HL-60 (cell line): Measurements from ENCODE around the gene ACSS3.

Source experiments
- CTCF ChIP-seq: IDR thresholded peaks from one replicate; pipeline ENCODE4 v1.5.1; 2011; ENCODE audit warnings: low read length, control low read depth, inconsistent platforms; ENCODE audit not compliant: insufficient read depth
- GABPA ChIP-seq: IDR thresholded peaks from 2 replicates; pipeline ENCODE4 v1.6.1; 2012; ENCODE audit warnings: low read depth
- POLR2AphosphoS5 ChIP-seq: IDR thresholded peaks from 2 replicates; pipeline ENCODE4 v1.6.1; 2012; ENCODE audit warnings: low read depth
- REST ChIP-seq: IDR thresholded peaks from 2 replicates; pipeline ENCODE4 v1.6.1; 2012; ENCODE audit warnings: low read depth; ENCODE audit not compliant: insufficient replicate concordance

- TF ChIP-seq CTCF (no peak), REST (no peak), POLR2AphosphoS5 (no peak), GABPA (no peak)
These were observed 63.3 kb downstream of the ACSS3 start for GRCh38 chr12:81141217-81141616.
